B cell (primary cell): ENCODE measurements around the gene FEV. TPM values are rescaled to one million over a fixed set of nuclear protein-coding genes. Genes with fewer than 3 reads are reported as not detected.
A peak's percentile ranks its signal among the peaks of the same experiment; 100 is the strongest.

Experiments used
- ATAC-seq: fragments of 200-7000 bp; cut with Tn5 transposase; one replicate; pipeline ENCODE4 v1.10.0; 2021; ENCODE audit warnings: low read depth, mild to moderate bottlenecking, moderate number of reproducible peaks, moderate library complexity
- CTCF ChIA-PET: fragments of 350-600 bp; sonication (Branson Sonifier 250); formaldehyde crosslinking; loops from one replicate; lab custom pipeline; 2021; ENCODE audit warnings: antibody characterized with exemption, inconsistent platforms; lab: Charles Lee
- POLR2A ChIA-PET: fragments of 350-600 bp; sonication (Branson Sonifier 250); formaldehyde crosslinking; loops from one replicate; lab custom pipeline; 2021; ENCODE audit warnings: antibody characterized with exemption; lab: Charles Lee
- DNase-seq: peaks from one replicate; pipeline ENCODE4 v3.0.0; 2013
- H2AFZ ChIP-seq: 2 replicates; pipeline ENCODE4 v1.6.1; 2012; ENCODE audit warnings: mild to moderate bottlenecking, low read depth, low read length; ENCODE audit not compliant: insufficient read depth, poor library complexity, severe bottlenecking
- H3K27ac ChIP-seq, 2 donors: 1 replicate in 1 of 2; 2 replicates in 1 of 2; pipeline ENCODE4 v1.5.1; 2012 to 2013; ENCODE audit warnings: low read length in 2 of 2, mild to moderate bottlenecking in 2 of 2, moderate library complexity in 1 of 2
- H3K27me3 ChIP-seq, 4 experiments: fragments of 200-600 bp in 1 of 4; sonication (generic) in 1 of 4; replicated peaks in 1 of 4; 1 replicate in 2 of 4; 2 replicates in 2 of 4; pipeline versions ENCODE4 v1.6.1 to v1.7.0; 2013 to 2016; ENCODE audit warnings: low read length in 3 of 4, mild to moderate bottlenecking in 2 of 4, mixed read lengths in 1 of 4, moderate library complexity in 1 of 4; ENCODE audit not compliant: insufficient read depth in 4 of 4, control insufficient read depth in 3 of 4; ENCODE audit errors: control extremely low read depth in 1 of 4
- H3K36me3 ChIP-seq, 2 experiments: replicated peaks in 1 of 2; 1 replicate in 1 of 2; 2 replicates in 1 of 2; pipeline versions ENCODE4 v1.6.1 to v1.7.1; 2013; ENCODE audit warnings: low read length in 1 of 2; ENCODE audit not compliant: insufficient read depth in 2 of 2, control insufficient read depth in 1 of 2; ENCODE audit errors: control extremely low read depth in 1 of 2, extremely low read depth in 1 of 2
- H3K4me1 ChIP-seq, 2 donors: fragments of 200-600 bp in 1 of 2; sonication (generic) in 1 of 2; 1 replicate in 1 of 2; 2 replicates in 1 of 2; pipeline versions ENCODE4 v1.5.1 to v1.6.1; 2013 to 2017; ENCODE audit warnings: low read length in 2 of 2; ENCODE audit not compliant: control insufficient read depth in 2 of 2, insufficient read depth in 2 of 2
- H3K4me2 ChIP-seq: replicated peaks from 2 replicates; pipeline ENCODE3; 2012; ENCODE audit warnings: mild to moderate bottlenecking, low read depth, low read length; ENCODE audit not compliant: poor library complexity, severe bottlenecking
- H3K4me3 ChIP-seq, 5 experiments: fragments of 200-600 bp in 1 of 5; sonication (generic) in 1 of 5; 1 replicate in 3 of 5; 2 replicates in 2 of 5; pipeline versions ENCODE4 v1.5.1 to v1.7.0; 2011 to 2016; ENCODE audit warnings: low read length in 4 of 5, mild to moderate bottlenecking in 4 of 5, low read depth in 2 of 5, control low read depth in 1 of 5, moderate library complexity in 1 of 5; ENCODE audit not compliant: insufficient read depth in 1 of 5; ENCODE audit errors: control extremely low read depth in 1 of 5, extremely low read depth in 1 of 5
- H3K79me2 ChIP-seq: fragments of 200-600 bp; sonication (generic); one replicate; pipeline ENCODE4 v1.6.0; 2016; ENCODE audit warnings: low read length; ENCODE audit not compliant: control insufficient read depth, insufficient read depth
- H3K9ac ChIP-seq: fragments of 200-600 bp; sonication (generic); 2 replicates; pipeline ENCODE4 v1.6.1; 2017; ENCODE audit warnings: mild to moderate bottlenecking, low read length, moderate library complexity
- H3K9me3 ChIP-seq, 3 donors: one replicate each; pipeline versions ENCODE4 v1.6.1 to v1.7.1; 2013; ENCODE audit warnings: low read length in 2 of 3; ENCODE audit not compliant: control insufficient read depth in 2 of 3, insufficient read depth in 1 of 3; ENCODE audit errors: control extremely low read depth in 1 of 3
- H4K20me1 ChIP-seq: 2 replicates; pipeline ENCODE4 v1.6.0; 2012; ENCODE audit warnings: mild to moderate bottlenecking, low read length; ENCODE audit not compliant: insufficient read depth, control insufficient read depth, poor library complexity, severe bottlenecking
- H3K27ac Mint-ChIP-seq: one replicate; pipeline ENCODE4 v1.8.0; 2021; ENCODE audit warnings: mixed read lengths
- H3K27me3 Mint-ChIP-seq: one replicate; pipeline ENCODE4 v1.8.0; 2021; ENCODE audit warnings: mixed read lengths
- H3K4me1 Mint-ChIP-seq: one replicate; pipeline ENCODE4 v1.8.0; 2021; ENCODE audit warnings: mixed read lengths
- H3K4me3 Mint-ChIP-seq: one replicate; pipeline ENCODE4 v1.8.0; 2021; ENCODE audit warnings: mixed read lengths
- H3K9me3 Mint-ChIP-seq: one replicate; pipeline ENCODE4 v1.8.0; 2022; ENCODE audit warnings: mixed read lengths; ENCODE audit not compliant: insufficient read depth
- CTCF ChIP-seq: fragments of 200-600 bp; IDR thresholded peaks from one replicate; pipeline ENCODE4 v1.8.0; 2022; ENCODE audit warnings: antibody characterized with exemption, mild to moderate bottlenecking
- EZH2 ChIP-seq: IDR thresholded peaks from 2 replicates; pipeline ENCODE4 v1.6.1; 2012; ENCODE audit warnings: borderline replicate concordance, low read depth, mild to moderate bottlenecking, moderate library complexity, low read length; ENCODE audit not compliant: insufficient read depth, poor library complexity, severe bottlenecking
- whole genome bisulfite sequencing: methylation state at CpG from one replicate; pipeline ENCODE4 v1.1.5; 2013; ENCODE audit warnings: missing lambda C conversion rate; ENCODE audit not compliant: insufficient coverage; 5-methylcytosine and 5-hydroxymethylcytosine counted together
- intact Hi-C: fragments of 100-400 bp; cut with micrococcal nuclease; formaldehyde crosslinking; loops from one replicate; pipeline ENCODE4 v1.10.0; 2022
- polyA plus RNA-seq: library from polyadenylated mRNA; depleted of rRNA; stranded (reverse); fragments of >200 nt; gene quantifications from 2 replicates; pipeline ENCODE4 v1.2.3, GENCODE V29; 2012
- total RNA-seq, 2 donors: library from RNA; stranded (reverse); fragments of 120-200 nt in 1 of 2; gene quantifications; 1 replicate in 1 of 2; 2 replicates in 1 of 2; pipeline versions ENCODE4 v1.2.3 to v1.2.4, GENCODE V29; 2013 to 2022

FEV gene
- total and polyA plus RNA-seq, 2 donors (not counting 1 experiment from before 2014, with no cell fraction given): not detected

DNA sequence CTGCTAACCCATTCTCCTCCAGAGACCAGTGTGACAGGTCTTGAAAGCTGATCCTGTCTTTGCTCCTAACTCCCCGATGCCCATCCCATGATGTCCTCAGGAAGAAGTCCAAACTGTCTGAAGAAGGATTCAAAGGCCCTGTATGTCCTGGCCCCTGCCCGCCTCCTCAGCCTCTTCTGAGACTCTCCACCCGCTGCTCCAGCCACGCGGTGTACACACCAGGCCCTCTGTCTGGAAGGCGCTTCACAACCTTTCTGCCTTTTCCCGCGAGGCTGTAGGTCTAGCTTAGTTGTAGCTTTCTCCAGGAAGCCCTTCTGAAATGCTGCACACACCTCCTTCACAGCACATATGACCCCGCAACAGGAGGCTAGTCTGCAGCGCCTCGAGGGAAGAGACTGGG is 31.7 kb upstream of the FEV start:
- Mint-ChIP-seq H3K4me1 (no peaks in the 10 kb centered on the region), H3K9me3 (no peaks in the 10 kb centered on the region), H3K27me3 (peaks cover 40% of the 10 kb centered on the region), H3K4me3 (no peak overlapping the region), H3K27ac (peak overlapping the region; percentile 37)
- intact Hi-C loops: no loop called here
- H2AFZ ChIP-seq: no peak overlapping the region
- DNase-seq: no peak
- no peak overlapping the region for H3K4me3 ChIP-seq
- no peak for ATAC-seq
- no peak overlapping the region for H3K9ac ChIP-seq
- H4K20me1 ChIP-seq: no peaks in the 10 kb centered on the region
- H3K27me3 ChIP-seq: peaks cover 0 to 11% (median 1%) of the 10 kb centered on the region in 4 experiments
- H3K4me1 ChIP-seq: no peaks in the 10 kb centered on the region
- H3K27ac ChIP-seq: no peak overlapping the region
- H3K4me2 ChIP-seq: no peak overlapping the region
- 94% methylated on average over 8 of the region's 11 CpGs for WGBS
- no peaks in the 10 kb centered on the region for H3K36me3 ChIP-seq
- no peaks in the 10 kb centered on the region for H3K79me2 ChIP-seq
- POLR2A ChIA-PET: no interaction called here
- TF ChIP-seq CTCF (no peak), EZH2 (no peak)
- H3K9me3 ChIP-seq: no peaks in the 10 kb centered on the region
- CTCF ChIA-PET: interaction anchor here (0.8 to 1.7 kb wide), 2 partner anchors 10 to 36 kb away, joined by 3 read pairs; no protein-coding TSS in a partner anchor

DNA sequence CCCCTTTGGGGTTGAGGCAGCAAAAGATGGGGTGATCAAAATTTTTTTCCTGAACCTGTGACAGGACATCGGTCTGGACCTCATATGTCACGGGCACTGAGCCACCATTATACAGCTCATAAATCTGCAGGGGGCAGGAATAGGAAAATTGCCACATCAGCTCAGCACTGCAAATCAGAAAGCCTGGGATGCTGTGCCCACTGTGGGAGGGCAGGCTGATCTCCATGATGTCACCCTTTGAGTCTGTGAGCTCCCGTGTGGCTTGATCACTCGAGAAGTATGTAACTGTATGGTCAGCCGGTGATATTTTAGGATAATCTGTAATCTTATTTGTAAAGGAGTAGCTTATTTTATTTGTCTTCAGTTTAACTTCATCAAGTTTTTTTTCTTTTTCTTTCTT is 25.9 kb upstream of the FEV start:
- no peak overlapping the region for H3K27ac Mint-ChIP-seq
- TF ChIP-seq EZH2 (no peak), CTCF (no peak)
- CTCF ChIA-PET: interaction anchor here (0.6 to 2.0 kb wide), 7 partner anchors 31 to 415 kb away, joined by 3 to 6 read pairs (median 3); no protein-coding TSS in a partner anchor
- Histone ChIP-seq H3K9me3 (peaks cover 0 to 8% (median 0%) of the 10 kb centered on the region in 3 donors), H3K4me2 (no peak overlapping the region), H2AFZ (no peak overlapping the region), H4K20me1 (no peaks in the 10 kb centered on the region), H3K79me2 (no peaks in the 10 kb centered on the region), H3K27ac (no peak overlapping the region), H3K27me3 (peaks cover 0 to 29% (median 0%) of the 10 kb centered on the region in 4 experiments), H3K9ac (no peak overlapping the region), H3K4me1 (no peaks in the 10 kb centered on the region), H3K4me3 (no peak overlapping the region), H3K36me3 (no peaks in the 10 kb centered on the region)
- ATAC-seq (no peak), DNase-seq (no peak)
- POLR2A ChIA-PET: no interaction called here
- 94% methylated on average over 3 of the region's 5 CpGs for WGBS
- H3K4me1 Mint-ChIP-seq: no peaks in the 10 kb centered on the region
- intact Hi-C loops: no loop called here
- no peak overlapping the region for H3K4me3 Mint-ChIP-seq
- H3K27me3 Mint-ChIP-seq: peaks cover 42% of the 10 kb centered on the region
- no peaks in the 10 kb centered on the region for H3K9me3 Mint-ChIP-seq
